ENCODE measurements around the gene FANCF.
"Not testable (repeated sequence)": the region's sequence is repeated elsewhere in the genome, so short reads cannot be mapped to it uniquely, and the experiment has no call there.

The FANCF gene

GRCh38 chr11:22625448-22626287, at the start of gene FANCF:
TSS of gene FANCF (minus strand) at chr11:22625823. CDS start at chr11:22625810, 13 bp downstream.
- DNase-seq: peak; percentile 95 to 99

- no peak for DNase-seq
Observed at GRCh38 chr11:22674470-22675439, 49.1 kb upstream of the FANCF start.

DNA sequence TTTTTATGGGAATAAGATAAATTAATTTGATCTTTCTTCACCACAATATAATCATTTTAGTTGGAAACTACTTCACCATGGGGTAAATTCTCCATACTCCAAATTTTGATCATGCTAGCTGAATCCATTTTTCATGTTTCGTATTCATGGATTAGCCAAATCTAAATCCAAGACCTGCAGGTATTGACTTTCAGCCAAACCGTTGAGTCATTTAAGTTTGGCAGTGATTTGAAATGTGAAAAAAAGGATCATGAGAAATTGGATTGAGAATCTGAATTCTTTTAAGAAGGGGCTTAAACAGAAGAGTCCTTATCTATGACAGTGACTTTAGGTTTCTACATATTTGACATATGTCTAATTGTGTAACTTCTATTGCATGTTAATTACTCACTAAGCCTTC, 46.1 kb upstream of the FANCF start:
- DNase-seq: no peak

- no peak for DNase-seq
Observed at GRCh38 chr11:22670830-22671229, 45.2 kb upstream of the FANCF start.

DNA sequence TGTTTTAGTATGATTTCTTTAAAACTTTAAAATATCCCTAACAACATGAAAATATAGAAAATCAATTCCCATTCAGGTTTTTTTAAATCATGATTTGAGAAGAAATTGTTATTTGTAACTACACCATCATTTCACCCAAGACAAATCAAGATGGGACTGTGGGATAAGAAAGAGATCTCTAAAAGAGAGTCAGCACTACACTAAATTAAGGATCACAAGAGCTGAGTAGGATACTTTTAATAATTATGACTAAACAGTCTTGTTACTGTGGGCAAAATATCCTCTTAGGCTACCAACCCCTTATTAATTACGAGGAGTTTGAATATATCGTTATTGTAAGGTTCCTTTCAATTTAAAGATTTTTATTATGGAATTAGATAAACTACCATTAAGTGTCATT, 43.7 kb upstream of the FANCF start:
- no peak for DNase-seq

DNA sequence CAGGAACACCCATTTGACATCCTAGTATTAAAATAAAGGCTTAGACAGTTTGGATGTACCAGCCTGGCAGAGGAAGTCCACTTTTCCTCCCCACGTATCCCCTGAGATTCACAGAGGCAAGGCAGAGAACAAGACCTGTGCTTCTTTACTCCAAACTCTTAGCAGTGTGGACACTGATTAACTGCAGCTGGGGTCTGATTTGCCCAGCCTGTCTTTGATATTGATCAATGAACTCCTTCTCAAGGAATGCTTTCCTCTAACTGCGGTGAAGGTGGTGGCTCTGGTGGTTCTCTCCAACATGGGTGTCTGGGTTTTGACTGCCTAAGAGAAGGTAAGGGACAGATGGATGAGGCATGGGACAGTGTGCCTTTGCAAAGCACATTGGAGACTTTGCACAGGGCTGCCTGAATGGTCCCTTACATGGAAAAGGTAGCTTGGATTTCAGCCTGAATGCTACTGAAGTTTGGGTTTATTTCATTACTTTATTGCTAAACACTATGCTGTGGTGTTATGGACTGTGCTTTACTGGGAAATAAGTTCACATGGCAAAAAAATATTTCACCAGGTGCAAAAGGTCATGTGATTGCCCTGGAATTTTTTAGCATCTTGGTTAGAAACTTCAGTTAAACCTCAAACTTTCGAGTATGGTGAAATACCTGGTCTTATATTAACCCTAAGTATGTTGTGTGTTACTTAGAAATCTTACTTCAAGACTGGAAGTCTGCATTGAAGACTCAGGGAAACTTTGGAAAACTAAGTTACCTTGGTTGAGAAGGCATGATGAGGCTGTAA, 42.6 kb upstream of the FANCF start:
- DNase-seq: no peak

GRCh38 chr11:22666688-22667439, 41.2 kb upstream of the FANCF start:
- no peak for DNase-seq

DNA sequence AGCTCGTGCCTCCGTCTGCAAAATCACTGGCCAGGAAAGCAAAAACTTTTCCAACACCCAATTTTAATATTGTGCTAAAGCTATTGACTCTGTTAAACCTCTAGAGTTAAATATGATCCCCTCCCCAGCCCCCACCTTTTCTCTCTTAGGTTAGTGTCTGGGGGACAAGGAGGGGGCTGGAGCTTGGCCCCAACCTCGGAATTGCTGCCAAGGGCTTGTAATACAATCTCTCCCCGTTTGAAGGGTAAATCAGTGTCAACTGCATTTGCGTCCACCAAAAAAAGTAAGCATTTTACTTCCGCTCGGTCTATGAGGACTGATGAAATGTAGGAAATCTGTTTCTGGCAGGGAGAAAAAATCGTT, 40.7 kb upstream of the FANCF start, which contains the start of gene GAS2:
GAS2 (plus strand) TSS at position 287 of the 363 bp plus-strand sequence. CDS start 8,259 bp downstream, outside the sequence.
- DNase-seq: no peak

DNA sequence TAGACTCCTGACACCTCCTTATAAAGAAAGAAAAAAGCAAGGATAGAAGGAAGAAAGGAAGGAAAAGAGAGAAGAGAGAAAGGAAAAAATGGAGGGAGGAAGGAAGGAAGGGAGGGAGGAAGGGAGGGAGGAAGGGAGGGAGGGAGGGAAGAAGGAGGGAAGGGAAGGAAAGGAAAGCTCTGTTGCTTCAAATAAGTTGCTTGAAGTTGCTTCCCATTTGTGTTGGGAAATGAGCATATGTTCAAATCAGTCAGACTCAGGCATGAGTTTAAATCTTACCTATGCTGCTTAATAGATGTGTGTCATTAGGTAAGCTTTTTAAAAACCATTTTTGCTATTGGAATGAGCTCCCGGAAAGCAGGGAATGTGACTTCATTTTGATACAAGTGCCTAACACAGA, 34.2 kb upstream of the FANCF start:
- no peak for DNase-seq

DNA sequence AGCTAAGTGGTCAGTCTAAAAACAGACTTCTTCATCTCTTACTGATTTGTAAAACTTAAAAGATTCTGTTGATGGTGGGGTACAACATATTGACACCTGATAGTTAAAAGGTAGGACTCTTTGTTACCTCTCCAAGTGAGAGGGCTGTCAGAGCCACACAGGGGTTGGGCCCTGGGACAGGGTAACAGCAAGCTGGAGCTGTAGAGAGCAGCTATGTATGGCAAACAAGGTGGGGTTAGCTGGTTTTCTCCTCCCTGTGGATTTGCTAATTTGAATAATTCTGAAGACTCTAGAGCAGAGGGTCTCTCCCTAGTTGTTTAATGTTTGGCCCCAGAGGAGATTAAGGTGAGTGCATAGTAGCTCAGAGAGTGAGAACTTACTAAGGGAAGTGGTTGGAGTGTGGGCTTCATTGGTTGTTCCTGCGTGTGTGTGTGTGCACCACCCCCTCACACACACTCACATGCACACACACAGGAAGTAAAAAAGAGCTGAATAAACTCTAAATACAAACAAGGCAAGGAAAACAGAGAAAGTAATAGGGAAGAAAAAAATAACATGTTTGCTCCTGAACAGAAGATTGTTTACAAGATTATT, 31.6 kb upstream of the FANCF start:
- peak in 1 of 2 donors; percentile 28 for DNase-seq

- DNase-seq: no peak
Observed at GRCh38 chr11:22656130-22656529, 30.5 kb upstream of the FANCF start.

DNA sequence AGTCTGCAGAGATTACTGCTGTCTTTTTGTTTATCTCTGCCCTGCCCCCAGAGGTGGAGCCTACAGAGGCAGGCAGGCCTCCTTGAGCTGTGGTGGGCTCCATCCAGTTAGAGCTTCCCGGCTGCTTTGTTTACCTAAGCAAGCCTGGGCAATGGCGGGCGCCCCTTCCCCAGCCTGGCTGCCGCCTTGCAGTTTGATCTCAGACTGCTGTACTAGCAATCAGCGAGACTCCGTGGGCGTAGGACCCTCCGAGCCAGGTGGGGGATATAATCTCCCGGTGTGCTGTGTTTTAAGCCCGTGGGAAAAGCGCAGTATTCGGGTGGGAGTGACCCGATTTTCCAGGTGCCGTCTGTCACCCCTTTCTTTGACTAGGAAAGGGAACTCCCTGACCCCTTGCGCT, 26.7 kb upstream of the FANCF start:
- DNase-seq: not testable (repeated sequence)

- DNase-seq: no peak
Observed at GRCh38 chr11:22641559-22641958, 15.9 kb upstream of the FANCF start.

DNA sequence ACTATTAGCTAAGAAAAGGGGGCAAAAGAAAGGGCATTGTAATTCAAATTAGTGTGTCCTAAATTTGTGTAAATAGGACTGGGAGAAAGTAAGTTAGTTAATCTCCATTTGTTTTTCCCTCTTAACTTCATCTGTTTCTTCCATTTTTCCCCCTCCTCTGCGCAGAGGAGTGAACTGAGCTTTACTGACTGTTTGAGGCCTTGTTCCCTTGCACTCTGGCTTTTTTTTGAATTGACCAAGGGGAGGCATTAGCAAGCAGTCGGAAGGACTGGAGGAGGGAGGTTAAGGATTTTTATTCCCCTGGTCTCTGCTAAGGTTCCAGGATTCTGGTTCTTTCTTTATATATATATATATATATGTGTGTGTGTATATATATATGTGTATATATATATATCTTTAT, 15.2 kb upstream of the FANCF start:
- DNase-seq: no peak

- DNase-seq: no peak
Observed at GRCh38 chr11:22635689-22636088, 10.1 kb upstream of the FANCF start.

DNA sequence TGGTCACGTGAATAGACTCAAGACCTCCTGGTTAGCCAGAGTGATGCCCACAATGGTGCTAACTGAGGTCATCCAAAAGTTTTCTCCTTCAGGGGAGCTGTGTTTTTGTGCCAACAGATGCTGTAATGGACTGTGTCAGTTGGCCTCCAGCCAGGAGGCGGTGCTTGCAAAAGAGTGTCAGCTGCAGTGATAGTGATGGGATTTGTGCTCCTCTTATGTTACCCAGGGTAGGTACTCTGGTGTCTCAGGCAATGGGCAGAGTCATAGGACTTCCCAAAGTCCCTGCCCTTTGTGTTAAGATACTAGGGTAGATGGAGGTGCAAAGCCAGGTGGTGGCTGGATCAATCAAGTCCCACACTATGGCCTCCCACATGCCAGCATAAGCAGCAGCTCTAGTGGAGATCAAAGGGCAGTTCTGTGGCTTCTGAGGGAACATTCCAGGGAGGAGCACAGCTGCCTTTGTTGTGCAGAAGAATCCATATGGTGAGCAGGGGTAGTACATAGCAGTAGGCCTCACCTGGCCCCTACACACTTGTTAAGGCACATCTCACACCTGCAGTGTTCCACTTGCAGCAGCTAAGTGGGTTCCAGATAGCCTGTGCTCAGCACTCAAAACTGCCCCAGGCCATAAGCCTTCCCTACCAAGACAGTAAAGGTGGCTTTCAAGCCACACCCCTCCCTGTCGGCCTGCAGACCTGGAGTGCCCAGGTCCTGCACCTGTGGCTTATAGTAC, 9.4 kb upstream of the FANCF start:
- DNase-seq: no peak

- DNase-seq: no peak
Observed at GRCh38 chr11:22633354-22633902, 7.8 kb upstream of the FANCF start.

- no peak for DNase-seq
Observed at GRCh38 chr11:22627421-22627820, 1.8 kb upstream of the FANCF start.

DNA sequence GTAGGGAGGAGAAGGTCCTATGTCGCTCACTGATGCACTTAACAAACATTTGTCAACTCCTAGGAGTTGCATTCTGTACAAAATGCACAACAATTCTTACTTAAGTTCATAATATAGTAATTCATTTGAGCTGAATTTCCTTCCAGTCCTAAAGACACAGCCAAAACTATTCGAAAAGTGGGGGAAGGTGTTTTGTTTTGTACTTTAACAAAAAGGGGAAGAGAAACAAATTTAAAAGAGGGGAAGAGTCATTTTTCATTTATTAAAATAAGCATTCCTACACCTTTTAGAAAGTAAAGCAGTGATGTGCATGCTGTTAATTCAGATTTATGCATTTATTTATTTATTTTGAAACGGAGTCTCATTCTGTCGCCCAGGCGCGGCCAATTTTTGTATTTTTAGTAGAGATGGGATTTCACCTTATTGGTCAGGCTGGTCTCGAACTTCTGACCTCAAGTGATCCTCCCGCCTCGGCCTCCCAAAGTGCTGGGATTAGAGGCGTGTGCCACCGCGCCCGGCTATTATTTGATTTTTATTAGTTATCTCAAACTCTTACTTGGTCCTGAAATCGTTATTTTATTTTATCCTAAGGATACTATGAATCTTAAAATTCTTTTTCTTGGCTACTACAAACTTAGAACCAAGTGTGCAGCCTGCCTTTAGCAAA, 1.1 kb upstream of the FANCF start:
- DNase-seq: no peak

All from CD4-positive, alpha-beta T cell treated with Interferon alpha-2 for 1 hour (primary cell).